Heart left ventricle (tissue), 13 donors: ENCODE data around the gene TFB2M.

Source experiments
- POLR2A ChIP-seq, 2 donors: fragments of 450-650 bp; IDR thresholded peaks; one replicate each; pipeline ENCODE4 v1.6.1; 2017; ENCODE audit warnings: antibody characterized with exemption in 2 of 2, mild to moderate bottlenecking in 2 of 2, moderate library complexity in 2 of 2
- TF ChIP-seq, protein P1 (sequence below), 12 donors: fragments of 200-600 bp; sonication (generic) in 4 of 12; IDR thresholded peaks; one replicate each; pipeline versions ENCODE4 v1.5.0 to v1.8.0; 2018 to 2022; ENCODE audit warnings: antibody characterized with exemption in 12 of 12, mild to moderate bottlenecking in 5 of 12
- donor health status: ischemic (EF 13 %, LVEDD 7.1; RV severe dilation, severe dysfunction).
- donor health status: DM: no; HTN: yes; CAD: no.
- donor health status: DM: no; HTN: no; CAD: no.
- donor health status: ischemic (EF 25% LVEDD 6.9; RV normal size, moderate dysfunction).
- donor health status: ischemic (EF 25% LVEDD 5.7; RV mildly dilated, moderate dysfunction).
- donor health status: ischemic (EF 35%, LVEDD 5.7; RV mildly dilated, moderate dysfunction).
- donor health status: nonischemic (EF 11% LVEDD 7.7; RV severe dilation, severe dysfunction).
- donor health status: DM: yes; HTN: yes; CAD: no.
- donor health status: PGD.
- donor health status: ischemic (EF 29% LVEDD 5.4; RV normal size, mild dysfunction).
- donor health status: nonischemic (EF 23%, LVEDD 6.1; RV moderate dilation, normal function).

DNA sequence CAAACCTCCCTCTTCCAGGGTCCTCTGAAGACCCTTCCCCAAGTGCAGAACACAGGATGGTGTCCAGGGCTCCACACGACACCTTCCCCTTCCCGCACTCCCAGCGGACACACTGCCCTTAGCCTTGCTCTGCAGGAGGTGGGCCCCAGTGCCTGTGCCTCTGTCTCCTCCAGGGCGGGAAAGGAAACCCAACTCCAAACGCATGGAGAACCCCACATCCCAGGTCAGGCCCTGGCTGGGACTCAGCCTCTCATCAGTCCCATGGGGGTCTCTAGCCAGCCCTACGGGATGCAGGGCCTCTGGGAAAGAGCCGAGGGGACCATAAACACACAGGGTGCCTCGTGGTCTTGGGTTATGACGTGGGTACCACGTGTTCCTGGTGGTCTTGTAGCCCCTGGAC, 53.4 kb downstream of the TFB2M start:
- TF ChIP-seq, protein P1, sequence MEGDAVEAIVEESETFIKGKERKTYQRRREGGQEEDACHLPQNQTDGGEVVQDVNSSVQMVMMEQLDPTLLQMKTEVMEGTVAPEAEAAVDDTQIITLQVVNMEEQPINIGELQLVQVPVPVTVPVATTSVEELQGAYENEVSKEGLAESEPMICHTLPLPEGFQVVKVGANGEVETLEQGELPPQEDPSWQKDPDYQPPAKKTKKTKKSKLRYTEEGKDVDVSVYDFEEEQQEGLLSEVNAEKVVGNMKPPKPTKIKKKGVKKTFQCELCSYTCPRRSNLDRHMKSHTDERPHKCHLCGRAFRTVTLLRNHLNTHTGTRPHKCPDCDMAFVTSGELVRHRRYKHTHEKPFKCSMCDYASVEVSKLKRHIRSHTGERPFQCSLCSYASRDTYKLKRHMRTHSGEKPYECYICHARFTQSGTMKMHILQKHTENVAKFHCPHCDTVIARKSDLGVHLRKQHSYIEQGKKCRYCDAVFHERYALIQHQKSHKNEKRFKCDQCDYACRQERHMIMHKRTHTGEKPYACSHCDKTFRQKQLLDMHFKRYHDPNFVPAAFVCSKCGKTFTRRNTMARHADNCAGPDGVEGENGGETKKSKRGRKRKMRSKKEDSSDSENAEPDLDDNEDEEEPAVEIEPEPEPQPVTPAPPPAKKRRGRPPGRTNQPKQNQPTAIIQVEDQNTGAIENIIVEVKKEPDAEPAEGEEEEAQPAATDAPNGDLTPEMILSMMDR (IDR thresholded peaks at IDR 0.05): no peak
- TF ChIP-seq POLR2A (IDR thresholded peaks at IDR 0.05): no peak
